A549 (cell line): ENCODE measurements around the gene GNA12. TPM values are rescaled to one million over a fixed set of nuclear protein-coding genes. Genes with fewer than 3 reads are reported as not detected.
A peak's percentile ranks its signal among the peaks of the same experiment; 100 is the strongest.

Source experiments
- ATAC-seq, 2 experiments: fragments of 200-7000 bp in 1 of 2; fragments of >200 bp in 1 of 2; cut with Nextera tagmentation in 1 of 2; cut with Tn5 transposase in 1 of 2; 3 replicates each; pipeline versions ENCODE4 v1.8.0 to v1.9.1; 2018 to 2020; ENCODE audit warnings: mild to moderate bottlenecking in 1 of 2, moderate library complexity in 1 of 2
- CTCF ChIA-PET: fragments of 300-600 bp; sonication (Branson Sonifier 250); formaldehyde crosslinking; extraction: SDS; loops from one replicate; lab custom pipeline; 2021; ENCODE audit warnings: antibody characterized with exemption, inconsistent platforms; lab: Yijun Ruan, JAX
- POLR2A ChIA-PET: fragments of 350-600 bp; formaldehyde crosslinking; extraction: SDS; loops from one replicate; lab custom pipeline; 2021; ENCODE audit warnings: antibody characterized with exemption, inconsistent platforms; lab: Yijun Ruan, JAX
- DNase-seq, 2 experiments: peaks; one replicate each; pipeline versions ENCODE4 v3.0.0 to v3.0.0-alpha.2; 2011 to 2016; ENCODE audit warnings: low read depth in 1 of 2, low spot score in 1 of 2
- FAIRE-seq: peaks from 2 replicates; lab custom pipeline; 2011; peaks lifted over from hg19 to GRCh38; lab: Jason Lieb, UNC
- H3K27ac ChIP-seq, 2 experiments: fragments of >200 bp; sonication (Bioruptor Twin); formaldehyde crosslinking; 3 replicates each; pipeline ENCODE4 v1.5.1; 2016 to 2017
- H3K4me1 ChIP-seq: fragments of >200 bp; sonication (Bioruptor Twin); formaldehyde crosslinking; 3 replicates; pipeline ENCODE4 v1.6.1; 2016
- H3K4me2 ChIP-seq: fragments of >200 bp; sonication (Bioruptor Twin); formaldehyde crosslinking; 3 replicates; pipeline ENCODE4 v1.6.1; 2016
- H3K4me3 ChIP-seq: fragments of >200 bp; sonication (Bioruptor Twin); formaldehyde crosslinking; 3 replicates; pipeline ENCODE4 v1.5.1; 2016
- H3K9me3 ChIP-seq: fragments of >200 bp; sonication (Bioruptor Twin); formaldehyde crosslinking; 3 replicates; pipeline ENCODE4 v1.6.1; 2016
- BHLHE40 ChIP-seq: IDR thresholded peaks from 2 replicates; pipeline ENCODE4 v1.6.1; 2012; ENCODE audit warnings: low read depth, low read length, inconsistent platforms
- CBX8 ChIP-seq: fragments of 200-600 bp; sonication (generic); IDR thresholded peaks from 2 replicates; pipeline ENCODE4 v1.6.1; 2016
- CHD2 ChIP-seq: fragments of 150-350 bp; IDR thresholded peaks from 2 replicates; pipeline ENCODE4 v1.6.1; 2014; ENCODE audit warnings: low read length; ENCODE audit not compliant: partially characterized antibody
- EHF ChIP-seq: fragments of 250-450 bp; sonication (Bioruptor Pico); IDR thresholded peaks from 2 replicates; pipeline ENCODE4 v1.5.0; 2020; ENCODE audit warnings: mild to moderate bottlenecking
- FOSL2 ChIP-seq, 2 experiments: fragments of 450-650 bp in 1 of 2; fragments of >200 bp in 1 of 2; sonication (Bioruptor Twin) in 1 of 2; formaldehyde crosslinking; IDR thresholded peaks; 2 replicates each; pipeline versions ENCODE4 v1.5.0 to v1.6.1; 2016 to 2020; ENCODE audit warnings: mild to moderate bottlenecking in 1 of 2, moderate library complexity in 1 of 2
- HOXB13 ChIP-seq: fragments of 250-450 bp; sonication (Bioruptor Pico); IDR thresholded peaks from 2 replicates; pipeline ENCODE4 v1.5.0; 2020; ENCODE audit warnings: low read depth, mild to moderate bottlenecking, moderate library complexity
- HOXB5 ChIP-seq: fragments of 250-450 bp; sonication (Bioruptor Pico); IDR thresholded peaks from 2 replicates; pipeline ENCODE4 v1.5.0; 2020; ENCODE audit warnings: mild to moderate bottlenecking, moderate library complexity
- JUN ChIP-seq, 2 experiments: fragments of >200 bp; sonication (Bioruptor Twin); formaldehyde crosslinking; IDR thresholded peaks; 2 replicates in 1 of 2; 3 replicates in 1 of 2; pipeline ENCODE4 v1.6.1; 2016 to 2017
- JUNB ChIP-seq: fragments of >200 bp; sonication (Bioruptor Twin); formaldehyde crosslinking; IDR thresholded peaks from 2 replicates; pipeline ENCODE4 v1.6.1; 2016
- KDM1A ChIP-seq: fragments of 200-600 bp; sonication (generic); IDR thresholded peaks from 2 replicates; pipeline ENCODE4 v1.6.1; 2016; ENCODE audit warnings: low read depth, mild to moderate bottlenecking
- MAFK ChIP-seq: fragments of 450-650 bp; IDR thresholded peaks from 2 replicates; pipeline ENCODE4 v1.6.1; 2014; ENCODE audit not compliant: partially characterized antibody
- MAZ ChIP-seq: fragments of 150-350 bp; IDR thresholded peaks from 2 replicates; pipeline ENCODE4 v1.6.1; 2014; ENCODE audit warnings: antibody characterized with exemption, low read depth, low read length, borderline replicate concordance
- MYC ChIP-seq: IDR thresholded peaks from 2 replicates; pipeline ENCODE4 v1.6.1; 2012; ENCODE audit warnings: mild to moderate bottlenecking, inconsistent platforms, low read length, improper control_type of control experiment, borderline replicate concordance
- NFE2L2 ChIP-seq: fragments of 150-350 bp; conservative IDR thresholded peaks from 2 replicates; pipeline ENCODE4 v1.6.1; 2014; ENCODE audit warnings: low read length
- NR3C1 ChIP-seq: fragments of >200 bp; sonication (Bioruptor Twin); formaldehyde crosslinking; IDR thresholded peaks from 3 replicates; pipeline ENCODE4 v1.6.1; 2017
- PHF8 ChIP-seq: fragments of 200-600 bp; sonication (generic); IDR thresholded peaks from 2 replicates; pipeline ENCODE4 v1.6.1; 2016; ENCODE audit warnings: low read depth, mild to moderate bottlenecking, antibody characterized with exemption, moderate library complexity, borderline replicate concordance
- POLR2A ChIP-seq: IDR thresholded peaks from 2 replicates; pipeline ENCODE4 v1.6.1; 2012; ENCODE audit warnings: mild to moderate bottlenecking, low read length
- RAD21 ChIP-seq, 2 experiments: fragments of >200 bp in 1 of 2; sonication (Bioruptor Twin) in 1 of 2; formaldehyde crosslinking in 1 of 2; IDR thresholded peaks in 1 of 2; conservative IDR thresholded peaks in 1 of 2; 2 replicates in 1 of 2; 3 replicates in 1 of 2; pipeline ENCODE4 v1.6.1; 2012 to 2018; ENCODE audit warnings: inconsistent platforms in 1 of 2
- RARB ChIP-seq: fragments of 250-450 bp; sonication (Bioruptor Pico); IDR thresholded peaks from 2 replicates; pipeline ENCODE4 v1.8.0; 2021; ENCODE audit warnings: mild to moderate bottlenecking, moderate library complexity
- RFX5 ChIP-seq: fragments of 450-650 bp; IDR thresholded peaks from 2 replicates; pipeline ENCODE4 v1.7.1; 2014; ENCODE audit warnings: antibody characterized with exemption, mild to moderate bottlenecking, moderate library complexity
- TFCP2L1 ChIP-seq: fragments of 250-450 bp; sonication (Bioruptor Pico); IDR thresholded peaks from 2 replicates; pipeline ENCODE4 v1.5.0; 2021; ENCODE audit warnings: mild to moderate bottlenecking
- ZSCAN20 ChIP-seq: fragments of 250-450 bp; sonication (Bioruptor Pico); IDR thresholded peaks from 2 replicates; pipeline ENCODE4 v1.8.0; 2022; ENCODE audit warnings: mild to moderate bottlenecking, moderate library complexity
- WGBS: methylation state at CpG from one replicate; pipeline ENCODE4 v1.1.6; 2017; ENCODE audit errors: missing lambda C conversion rate; 5-methylcytosine and 5-hydroxymethylcytosine counted together
- polyA plus RNA-seq, 4 experiments: library from polyadenylated mRNA; depleted of rRNA in 3 of 4; stranded (reverse); fragments of >200 nt; fragmentation: RNase III in 1 of 4; extraction: RNeasy Plus Mini Kit Qiagen cat#74134 plus additional on column Dnase treatment in 1 of 4; gene quantifications; 2 replicates in 3 of 4; 3 replicates in 1 of 4; pipeline ENCODE4 v1.2.3, GENCODE V29; 2011 to 2017
- TF ChIP-seq, protein P1 (sequence below): fragments of 250-450 bp; sonication (Bioruptor Pico); IDR thresholded peaks from 2 replicates; pipeline ENCODE4 v1.5.0; 2021; ENCODE audit warnings: mild to moderate bottlenecking, moderate library complexity, borderline replicate concordance
- TF ChIP-seq, protein P2 (sequence below): IDR thresholded peaks from 2 replicates; pipeline ENCODE4 v1.6.1; 2012; ENCODE audit warnings: low read depth, borderline replicate concordance
- TF ChIP-seq, protein P3 (sequence below): IDR thresholded peaks from 2 replicates; pipeline ENCODE4 v1.6.1; 2012
- TF ChIP-seq, protein P4 (sequence below): fragments of >200 bp; sonication (Bioruptor Twin); formaldehyde crosslinking; IDR thresholded peaks from 2 replicates; pipeline ENCODE4 v1.6.1; 2016
- TF ChIP-seq, protein P5 (sequence below): fragments of >200 bp; sonication (Bioruptor Twin); formaldehyde crosslinking; IDR thresholded peaks from 3 replicates; pipeline ENCODE4 v1.5.1; 2016
- TF ChIP-seq, protein P6 (sequence below): fragments of 250-450 bp; sonication (Bioruptor Pico); IDR thresholded peaks from 2 replicates; pipeline ENCODE4 v1.5.0; 2020; ENCODE audit warnings: low read depth, mild to moderate bottlenecking, moderate library complexity

The GNA12 gene
- polyA plus RNA-seq, 2 of the 4 experiments (the other 2 are of a cell fraction): 33.0 to 43.7 TPM

DNA sequence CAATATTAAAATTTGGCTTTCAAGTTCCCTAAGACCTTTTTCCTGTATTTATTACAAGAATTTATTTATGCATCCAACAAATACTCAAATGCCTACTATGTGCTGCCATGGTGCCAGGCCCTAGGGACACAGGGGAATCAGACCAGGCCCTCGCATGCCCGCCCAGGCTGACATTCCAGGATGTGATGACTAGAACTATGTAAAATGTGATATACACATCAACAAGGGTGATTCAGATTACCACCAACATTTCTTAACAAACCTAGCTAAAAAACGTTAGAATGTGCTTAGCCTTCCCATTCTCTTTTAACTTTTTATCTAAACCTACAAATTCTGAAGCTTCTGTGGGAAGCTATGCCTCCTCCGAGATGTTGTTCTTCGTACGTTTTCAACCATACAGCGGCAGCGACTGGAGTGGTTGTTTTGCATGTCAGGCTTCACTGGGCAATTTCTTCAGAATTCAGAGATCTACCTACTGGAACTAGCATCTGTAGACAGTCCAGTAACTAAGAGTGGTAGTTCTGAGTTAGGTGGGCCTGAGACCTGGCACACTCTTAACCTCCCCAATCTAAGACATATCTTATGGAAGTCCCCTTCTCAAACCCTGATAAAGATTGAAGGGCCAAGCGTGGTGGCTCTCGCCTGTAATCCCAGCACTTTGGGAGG is 22.1 kb downstream of the GNA12 start:
- 70% methylated on average over 10 of the region's 10 CpGs for WGBS
- POLR2A ChIA-PET: interaction anchor here (0.9 kb wide), 1 partner anchor 64 kb away, joined by 3 read pairs; no protein-coding TSS in a partner anchor
- peak overlapping the region; percentile 67 for H3K4me2 ChIP-seq
- no peak overlapping the region for H3K4me3 ChIP-seq
- DNase-seq: peak in 1 of 2 experiments; percentile 41
- peak; percentile 36 for FAIRE-seq
- peak overlapping the region; percentile 77 to 89 for H3K27ac ChIP-seq
- H3K9me3 ChIP-seq: no peaks in the 10 kb centered on the region
- CTCF ChIA-PET: interaction anchor here (0.8 to 2.6 kb wide), 6 partner anchors 18 to 112 kb away, joined by 3 to 14 read pairs (median 4); no protein-coding TSS in a partner anchor
- TF ChIP-seq CBX8: no peak
- no peak for TF ChIP-seq POLR2A
- TF ChIP-seq NR3C1: no peak
- TF ChIP-seq, protein P1, sequence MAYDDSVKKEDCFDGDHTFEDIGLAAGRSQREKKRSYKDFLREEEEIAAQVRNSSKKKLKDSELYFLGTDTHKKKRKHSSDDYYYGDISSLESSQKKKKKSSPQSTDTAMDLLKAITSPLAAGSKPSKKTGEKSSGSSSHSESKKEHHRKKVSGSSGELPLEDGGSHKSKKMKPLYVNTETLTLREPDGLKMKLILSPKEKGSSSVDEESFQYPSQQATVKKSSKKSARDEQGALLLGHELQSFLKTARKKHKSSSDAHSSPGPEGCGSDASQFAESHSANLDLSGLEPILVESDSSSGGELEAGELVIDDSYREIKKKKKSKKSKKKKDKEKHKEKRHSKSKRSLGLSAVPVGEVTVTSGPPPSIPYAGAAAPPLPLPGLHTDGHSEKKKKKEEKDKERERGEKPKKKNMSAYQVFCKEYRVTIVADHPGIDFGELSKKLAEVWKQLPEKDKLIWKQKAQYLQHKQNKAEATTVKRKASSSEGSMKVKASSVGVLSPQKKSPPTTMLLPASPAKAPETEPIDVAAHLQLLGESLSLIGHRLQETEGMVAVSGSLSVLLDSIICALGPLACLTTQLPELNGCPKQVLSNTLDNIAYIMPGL (CRISPR knock-in tag): no peak
- TF ChIP-seq JUNB: peak; percentile 48; the same call in 1 of the 2 replicates
- TF ChIP-seq MAFK: no peak
- TF ChIP-seq FOSL2 (IDR thresholded peaks at IDR 0.05): no peak
- peak; percentile 61 for TF ChIP-seq FOSL2 (CRISPR knock-in tag; IDR thresholded peaks at IDR 0.05)
- TF ChIP-seq KDM1A: no peak
- no peak for TF ChIP-seq BHLHE40
- peaks cover 63% of the 10 kb centered on the region for H3K4me1 ChIP-seq
- peak; percentile 60 to 70; a peak in 4 of 6 replicates for ATAC-seq

DNA sequence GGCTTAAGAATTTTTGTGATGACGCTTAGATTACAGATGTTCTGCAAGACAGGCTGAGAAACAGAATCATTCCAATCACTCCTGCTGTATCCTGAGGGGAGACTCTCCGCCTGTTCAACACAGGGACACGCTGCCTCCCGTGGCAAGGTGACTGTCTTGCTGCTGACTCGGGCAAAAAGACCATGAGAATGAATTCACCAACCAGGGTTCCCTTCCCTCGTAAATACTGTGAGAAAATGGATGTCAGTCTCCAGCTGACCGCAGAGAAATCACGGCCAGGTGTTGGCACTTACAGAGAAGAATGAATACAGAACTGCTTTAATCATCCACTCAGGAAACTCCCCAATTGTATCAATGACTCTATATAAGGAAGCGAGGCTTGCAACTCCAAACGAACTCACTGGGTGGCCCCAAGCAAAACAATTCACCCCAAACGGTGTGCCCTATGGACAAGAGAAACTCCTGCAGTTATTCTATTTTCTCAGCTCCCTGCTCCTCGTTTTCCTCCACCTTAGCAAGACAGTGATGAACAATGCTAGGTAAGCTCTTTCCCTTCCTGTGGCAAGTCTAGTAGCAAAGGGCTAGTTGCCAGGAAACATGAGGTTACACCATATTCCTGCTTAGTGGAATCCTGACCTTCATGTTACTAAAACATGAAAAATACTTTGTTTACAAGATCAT is 22.8 kb downstream of the GNA12 start:
- ATAC-seq (peak; percentile 71 to 74), FAIRE-seq (no peak), DNase-seq (peak; percentile 56 to 62)
- 0 out of 3 replicates have a peak overlapping the region, but pooled peaks have one; percentile 3 for H3K4me3 ChIP-seq
- no peaks in the 10 kb centered on the region for H3K9me3 ChIP-seq
- H3K4me1 ChIP-seq: peaks cover 63% of the 10 kb centered on the region
- CTCF ChIA-PET: interaction anchor here (1.0 to 2.6 kb wide), 7 partner anchors 13 to 112 kb away, joined by 3 to 14 read pairs (median 8); no protein-coding TSS in a partner anchor
- H3K4me2 ChIP-seq: peak overlapping the region; percentile 67
- WGBS: 12% methylated on average over 12 of the region's 12 CpGs
- POLR2A ChIA-PET: interaction anchor here (0.9 to 1.4 kb wide), 2 partner anchors 21 to 63 kb away, joined by 3 to 5 read pairs; no protein-coding TSS in a partner anchor
- peak overlapping the region; percentile 77 to 89 for H3K27ac ChIP-seq
- TF ChIP-seq MYC (no peak), MAZ (no peak), ZSCAN20 (CRISPR knock-in tag) (no peak), JUNB (no peak; the same call in 1 of the 2 replicates), HOXB5 (CRISPR knock-in tag) (no peak), PHF8 (no peak), MAFK (peak; percentile 79), RARB (CRISPR knock-in tag) (no peak), CBX8 (no peak), RFX5 (no peak), NFE2L2 (no peak), POLR2A (no peak), EHF (CRISPR knock-in tag) (no peak), RAD21 (conservative IDR thresholded peaks at IDR 0.05 in 1 of 2, IDR thresholded peaks at IDR 0.05 in 1 of 2) (peak in 1 of 2 experiments; percentile 25; a peak in 1 of 5 replicates), TFCP2L1 (CRISPR knock-in tag) (no peak), HOXB13 (no peak), CHD2 (no peak), JUN (IDR thresholded peaks at IDR 0.05) (no peak), KDM1A (no peak)
- TF ChIP-seq, protein P2, sequence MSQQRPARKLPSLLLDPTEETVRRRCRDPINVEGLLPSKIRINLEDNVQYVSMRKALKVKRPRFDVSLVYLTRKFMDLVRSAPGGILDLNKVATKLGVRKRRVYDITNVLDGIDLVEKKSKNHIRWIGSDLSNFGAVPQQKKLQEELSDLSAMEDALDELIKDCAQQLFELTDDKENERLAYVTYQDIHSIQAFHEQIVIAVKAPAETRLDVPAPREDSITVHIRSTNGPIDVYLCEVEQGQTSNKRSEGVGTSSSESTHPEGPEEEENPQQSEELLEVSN: no peak
- TF ChIP-seq, protein P3, sequence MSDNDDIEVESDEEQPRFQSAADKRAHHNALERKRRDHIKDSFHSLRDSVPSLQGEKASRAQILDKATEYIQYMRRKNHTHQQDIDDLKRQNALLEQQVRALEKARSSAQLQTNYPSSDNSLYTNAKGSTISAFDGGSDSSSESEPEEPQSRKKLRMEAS: no peak
- TF ChIP-seq, protein P4, sequence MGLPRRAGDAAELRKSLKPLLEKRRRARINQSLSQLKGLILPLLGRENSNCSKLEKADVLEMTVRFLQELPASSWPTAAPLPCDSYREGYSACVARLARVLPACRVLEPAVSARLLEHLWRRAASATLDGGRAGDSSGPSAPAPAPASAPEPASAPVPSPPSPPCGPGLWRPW: no peak
- TF ChIP-seq, protein P5, sequence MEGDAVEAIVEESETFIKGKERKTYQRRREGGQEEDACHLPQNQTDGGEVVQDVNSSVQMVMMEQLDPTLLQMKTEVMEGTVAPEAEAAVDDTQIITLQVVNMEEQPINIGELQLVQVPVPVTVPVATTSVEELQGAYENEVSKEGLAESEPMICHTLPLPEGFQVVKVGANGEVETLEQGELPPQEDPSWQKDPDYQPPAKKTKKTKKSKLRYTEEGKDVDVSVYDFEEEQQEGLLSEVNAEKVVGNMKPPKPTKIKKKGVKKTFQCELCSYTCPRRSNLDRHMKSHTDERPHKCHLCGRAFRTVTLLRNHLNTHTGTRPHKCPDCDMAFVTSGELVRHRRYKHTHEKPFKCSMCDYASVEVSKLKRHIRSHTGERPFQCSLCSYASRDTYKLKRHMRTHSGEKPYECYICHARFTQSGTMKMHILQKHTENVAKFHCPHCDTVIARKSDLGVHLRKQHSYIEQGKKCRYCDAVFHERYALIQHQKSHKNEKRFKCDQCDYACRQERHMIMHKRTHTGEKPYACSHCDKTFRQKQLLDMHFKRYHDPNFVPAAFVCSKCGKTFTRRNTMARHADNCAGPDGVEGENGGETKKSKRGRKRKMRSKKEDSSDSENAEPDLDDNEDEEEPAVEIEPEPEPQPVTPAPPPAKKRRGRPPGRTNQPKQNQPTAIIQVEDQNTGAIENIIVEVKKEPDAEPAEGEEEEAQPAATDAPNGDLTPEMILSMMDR: no peak
- TF ChIP-seq, protein P6, sequence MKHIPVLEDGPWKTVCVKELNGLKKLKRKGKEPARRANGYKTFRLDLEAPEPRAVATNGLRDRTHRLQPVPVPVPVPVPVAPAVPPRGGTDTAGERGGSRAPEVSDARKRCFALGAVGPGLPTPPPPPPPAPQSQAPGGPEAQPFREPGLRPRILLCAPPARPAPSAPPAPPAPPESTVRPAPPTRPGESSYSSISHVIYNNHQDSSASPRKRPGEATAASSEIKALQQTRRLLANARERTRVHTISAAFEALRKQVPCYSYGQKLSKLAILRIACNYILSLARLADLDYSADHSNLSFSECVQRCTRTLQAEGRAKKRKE (CRISPR knock-in tag): 0 out of 2 replicates have a peak, but pooled peaks have one; percentile 29
